ELF-1 (cell line): Measurements from ENCODE around the gene GPR155.

ENCODE experiments used
- DNase-seq: peaks from one replicate; pipeline ENCODE4 v3.0.0-alpha.2; 2016; ENCODE audit warnings: low read depth, low spot score

Gene GPR155

GRCh38 chr2:174486563-174487107, at the start of gene GPR155:
Gene GPR155 (minus strand): TSS chr2:174487029. CDS start chr2:174481956, 5,073 bp downstream.
- DNase-seq = peak; percentile 65

GRCh38 chr2:174535757-174536703, 49.2 kb upstream of the GPR155 start:
- peak; percentile 73 for DNase-seq

- DNase-seq = peak; percentile 56
Observed at GRCh38 chr2:174535083-174535482, 48.3 kb upstream of the GPR155 start.

- no peak for DNase-seq
Observed at GRCh38 chr2:174529916-174530315, 43.1 kb upstream of the GPR155 start.

- no peak for DNase-seq
Observed at GRCh38 chr2:174527959-174528358, 41.1 kb upstream of the GPR155 start.

GRCh38 chr2:174527101-174527721, 40.4 kb upstream of the GPR155 start:
- no peak for DNase-seq

- no peak for DNase-seq
Observed at GRCh38 chr2:174524527-174524926, 37.7 kb upstream of the GPR155 start.

- no peak for DNase-seq
Observed at GRCh38 chr2:174522553-174522952, 35.7 kb upstream of the GPR155 start.

GRCh38 chr2:174518395-174518794, 31.6 kb upstream of the GPR155 start:
- DNase-seq = no peak

- no peak for DNase-seq
Observed at GRCh38 chr2:174516501-174517378, 29.9 kb upstream of the GPR155 start.

- DNase-seq = no peak
Observed at GRCh38 chr2:174512345-174512744, 25.5 kb upstream of the GPR155 start.

- DNase-seq = no peak
Observed at GRCh38 chr2:174511580-174512260, 24.9 kb upstream of the GPR155 start.

GRCh38 chr2:174510583-174511189, 23.9 kb upstream of the GPR155 start:
- no peak for DNase-seq

GRCh38 chr2:174503161-174503809, 16.5 kb upstream of the GPR155 start:
- no peak for DNase-seq

GRCh38 chr2:174499371-174499770, 12.5 kb upstream of the GPR155 start:
- no peak for DNase-seq

- DNase-seq = peak; percentile 10
Observed at GRCh38 chr2:174495365-174496012, 8.7 kb upstream of the GPR155 start.

- DNase-seq = no peak
Observed at GRCh38 chr2:174493549-174494331, 6.9 kb upstream of the GPR155 start.

GRCh38 chr2:174492963-174493431, 6.2 kb upstream of the GPR155 start:
- no peak for DNase-seq

GRCh38 chr2:174491947-174492346, 5.1 kb upstream of the GPR155 start:
- DNase-seq = no peak
